ENCODE results near the gene RAX2. TPM values are rescaled to one million over a fixed set of nuclear protein-coding genes. Genes with fewer than 3 reads are reported as not detected.
"Not testable (repeated sequence)": the region's sequence is repeated elsewhere in the genome, so short reads cannot be mapped to it uniquely, and the experiment has no call there.

Gene RAX2
- polyA plus RNA-seq, 1 donor: not detected

DNA sequence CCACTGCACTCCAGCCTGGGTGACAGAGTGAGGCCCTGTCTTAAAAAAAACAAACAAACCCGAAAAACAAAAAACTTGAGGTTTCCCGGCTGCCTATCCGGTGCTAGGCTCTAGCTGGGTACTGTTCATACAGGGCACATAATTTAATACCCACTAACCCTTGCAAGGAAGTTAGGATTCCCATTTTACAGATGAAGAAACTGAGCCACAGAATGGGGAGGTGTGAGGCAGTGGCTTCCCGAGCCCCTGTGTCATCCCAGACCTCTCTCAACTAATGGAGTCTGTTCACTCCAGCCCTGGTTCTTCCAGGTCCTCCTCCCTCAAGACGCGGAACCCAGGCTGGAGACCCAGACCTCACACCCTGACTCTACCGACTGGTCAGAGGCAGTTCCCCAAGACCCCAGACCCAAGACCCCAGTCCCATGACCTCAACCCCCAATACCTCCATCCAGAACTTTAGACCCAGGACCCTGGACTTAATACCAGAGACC is 11.1 kb downstream of the RAX2 start:
- DNase-seq (ENCODE audit: low read depth): no peak

DNA sequence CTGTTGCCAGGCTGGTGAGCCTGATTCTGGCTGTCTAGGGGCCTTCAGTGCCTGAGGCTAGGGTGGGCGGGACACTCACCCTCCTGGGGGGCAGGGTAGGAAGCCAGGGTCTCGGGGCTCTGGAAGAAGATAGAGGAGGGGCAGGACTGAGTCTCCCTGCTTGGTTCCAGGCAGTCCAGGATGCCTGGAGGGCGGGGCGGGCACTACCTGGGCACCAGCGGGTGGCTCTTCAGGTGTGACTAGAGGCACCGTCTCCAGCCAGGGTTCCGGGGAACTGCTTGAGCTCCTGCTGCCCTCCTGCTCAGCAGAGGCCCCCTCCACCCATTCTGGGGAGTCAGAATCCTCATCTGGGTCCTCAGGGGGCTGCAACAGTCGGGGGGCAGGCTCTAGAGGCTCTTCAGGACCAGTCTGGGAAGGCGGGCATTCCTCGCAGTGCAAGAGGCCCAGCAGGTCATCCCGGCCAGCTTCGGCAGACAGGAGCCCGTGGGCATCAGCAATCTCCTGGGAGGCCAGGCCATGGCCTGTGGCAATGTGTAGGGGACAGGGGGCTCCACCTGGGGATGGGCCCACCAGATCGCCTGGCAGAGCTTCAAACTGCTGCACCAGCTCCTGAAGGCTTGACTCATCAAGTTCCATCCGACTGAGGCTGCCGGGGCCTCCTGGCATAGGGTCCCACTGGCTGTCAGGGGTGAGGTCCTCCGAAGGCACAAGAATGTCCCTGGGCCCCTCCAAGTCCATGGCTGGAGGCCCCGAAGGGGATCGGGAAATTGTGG is 12.4 kb downstream of the RAX2 start:
- DNase-seq (ENCODE audit: low read depth): no peak

DNA sequence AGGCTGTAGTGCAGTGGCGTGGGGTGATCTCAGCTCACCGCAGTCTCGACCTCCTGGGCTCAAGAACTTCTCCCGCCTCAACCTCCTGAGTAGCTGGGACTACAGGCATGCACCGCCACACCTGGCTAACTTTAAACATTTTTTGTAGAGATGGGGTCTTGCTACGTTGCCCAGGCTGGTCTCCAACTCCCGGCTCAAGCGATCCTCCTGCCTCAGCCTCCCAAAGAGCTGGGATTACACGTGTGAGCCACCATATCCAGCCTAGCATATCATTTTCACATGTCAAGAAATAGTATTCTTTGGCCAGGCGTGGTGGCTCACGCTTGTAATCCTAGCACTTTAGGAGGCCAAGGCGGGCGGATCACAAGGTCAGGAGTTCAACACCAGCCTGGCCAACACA is 13.7 kb downstream of the RAX2 start:
- not testable (repeated sequence) for DNase-seq (ENCODE audit: low read depth)

DNA sequence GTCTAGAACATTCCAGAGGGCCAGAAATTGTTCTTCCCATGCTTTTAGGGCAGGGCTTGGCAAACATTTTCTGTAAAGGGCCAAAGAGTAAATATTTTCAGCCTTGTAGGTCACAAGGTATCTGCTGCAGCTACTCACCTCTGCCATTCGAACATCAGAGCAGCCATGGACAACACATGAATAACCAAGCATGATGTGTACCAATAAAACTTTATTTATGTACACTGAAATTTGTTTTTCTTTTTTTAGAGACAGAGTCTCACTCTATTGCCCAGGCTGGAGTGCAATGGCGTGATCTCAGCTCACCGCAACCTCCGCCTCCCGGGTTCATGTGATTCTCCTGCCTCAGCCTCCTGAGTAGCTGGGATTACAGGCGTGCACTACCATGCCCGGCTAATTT is 14.3 kb downstream of the RAX2 start:
- not testable (repeated sequence) for DNase-seq (ENCODE audit: low read depth)

GRCh38 chr19:3753631-3754410 is 18.2 kb downstream of the RAX2 start:
- DNase-seq (ENCODE audit: low read depth): no peak

DNA sequence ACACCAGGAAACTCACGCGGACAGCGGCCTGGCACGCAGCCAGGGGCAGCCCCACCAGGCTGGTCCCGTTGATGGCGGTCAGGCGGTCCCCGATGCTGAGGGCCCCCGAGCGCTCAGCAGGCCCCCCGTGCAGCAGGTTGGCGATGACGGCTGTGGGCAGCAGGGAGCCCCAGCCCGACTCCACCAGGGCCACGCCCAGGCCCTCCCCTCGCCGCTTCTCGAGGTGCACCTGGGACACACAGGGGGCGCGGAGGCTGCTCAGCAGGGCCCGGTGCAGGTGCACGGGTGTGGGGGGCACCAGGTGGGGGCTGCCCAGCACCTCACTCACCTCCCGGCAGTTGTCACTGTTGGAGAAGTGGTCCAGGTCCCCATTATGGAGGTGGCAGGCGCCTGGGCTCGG is 19.5 kb downstream of the RAX2 start:
- DNase-seq (ENCODE audit: low read depth): no peak

DNA sequence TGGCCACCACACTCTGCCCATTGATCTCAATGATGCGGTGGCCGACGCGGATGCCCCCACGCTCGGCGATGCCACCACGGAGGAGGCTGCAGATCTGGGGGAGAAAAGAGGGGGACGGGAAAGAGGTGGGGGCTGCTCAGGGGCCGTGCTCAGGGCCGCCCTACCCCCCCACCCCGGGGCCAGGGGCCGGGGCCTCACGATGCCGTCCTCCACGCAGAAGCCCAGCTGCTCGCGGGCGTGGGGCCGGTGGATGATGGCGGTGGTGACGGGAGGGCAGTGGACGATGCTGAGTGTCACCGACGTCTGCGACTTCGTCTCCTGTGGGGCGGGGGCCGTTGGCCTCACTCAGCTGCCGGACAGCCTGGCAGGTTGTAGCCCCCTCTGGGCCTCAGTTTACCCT is 20.8 kb downstream of the RAX2 start:
- DNase-seq (ENCODE audit: low read depth): no peak

DNA sequence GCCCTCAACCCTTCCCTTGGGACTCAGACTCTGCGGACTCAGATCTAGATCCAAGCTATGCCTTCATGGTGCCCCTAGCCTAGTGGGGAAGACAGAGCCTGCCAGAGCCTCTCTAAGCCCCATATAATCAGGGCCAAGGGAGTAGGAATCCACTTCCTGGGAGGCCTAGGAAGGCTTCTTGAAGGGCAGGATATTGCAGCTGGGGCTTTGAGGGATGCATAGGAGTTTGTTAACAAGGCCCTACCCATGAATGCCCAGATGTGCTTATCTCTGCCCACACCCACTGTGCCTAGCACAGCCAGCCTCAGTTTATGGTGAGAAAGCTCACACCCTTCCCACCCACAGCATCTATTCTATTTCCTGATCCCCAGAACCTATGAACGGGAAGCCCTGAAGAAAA is 21.8 kb downstream of the RAX2 start:
- no peak for DNase-seq (ENCODE audit: low read depth)

GRCh38 chr19:3748965-3749364 is 23.1 kb downstream of the RAX2 start:
- no peak for DNase-seq (ENCODE audit: low read depth)

DNA sequence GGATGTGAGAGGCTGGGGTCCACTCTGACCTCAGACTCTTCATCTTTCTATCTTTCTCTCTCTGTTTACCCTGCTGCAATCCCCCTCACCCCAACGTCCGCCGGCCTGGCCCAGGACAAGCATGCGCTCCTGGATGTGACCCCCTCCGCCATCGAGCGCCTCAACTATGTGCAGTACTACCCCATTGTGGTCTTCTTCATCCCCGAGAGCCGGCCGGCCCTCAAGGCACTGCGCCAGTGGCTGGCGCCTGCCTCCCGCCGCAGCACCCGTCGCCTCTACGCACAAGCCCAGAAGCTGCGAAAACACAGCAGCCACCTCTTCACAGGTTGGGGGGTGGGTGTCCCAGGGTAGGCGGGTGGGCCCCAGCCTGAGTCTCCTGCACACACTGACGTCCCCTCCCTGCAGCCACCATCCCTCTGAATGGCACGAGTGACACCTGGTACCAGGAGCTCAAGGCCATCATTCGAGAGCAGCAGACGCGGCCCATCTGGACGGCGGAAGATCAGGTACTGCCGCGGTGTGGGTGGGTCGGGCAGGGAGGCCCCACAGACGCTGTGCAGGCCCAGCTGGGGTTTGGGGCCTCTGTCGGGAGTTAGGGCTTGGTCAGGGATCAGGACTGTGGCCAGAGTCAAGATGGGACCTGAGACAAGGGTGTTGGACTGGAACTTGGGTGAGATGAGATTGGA is 25.5 kb downstream of the RAX2 start:
- no peak for DNase-seq (ENCODE audit: low read depth)

GRCh38 chr19:3745363-3746045 is 26.5 kb downstream of the RAX2 start:
- DNase-seq (ENCODE audit: low read depth): no peak

GRCh38 chr19:3743486-3743885 is 28.5 kb downstream of the RAX2 start:
- no peak for DNase-seq (ENCODE audit: low read depth)

DNA sequence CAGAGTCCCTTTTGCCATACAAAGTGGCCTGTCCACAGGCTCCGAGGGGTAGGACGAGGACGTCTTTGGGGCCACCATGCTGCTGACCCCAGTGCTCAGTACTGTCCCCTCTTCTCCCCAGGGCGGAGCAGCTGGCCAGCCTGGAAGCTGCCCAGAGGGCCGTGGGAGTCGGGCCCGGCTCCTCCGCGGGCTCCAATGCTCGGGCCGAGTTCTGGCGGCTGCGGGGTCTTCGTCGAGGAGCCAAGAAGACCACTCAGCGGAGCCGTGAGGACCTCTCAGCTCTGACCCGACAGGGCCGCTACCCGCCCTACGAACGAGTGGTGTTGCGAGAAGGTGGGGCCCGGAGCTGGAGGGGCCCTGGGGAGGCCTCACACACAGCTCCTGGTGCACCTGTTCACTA is 31.6 kb downstream of the RAX2 start:
- DNase-seq (ENCODE audit: low read depth): no peak

DNA sequence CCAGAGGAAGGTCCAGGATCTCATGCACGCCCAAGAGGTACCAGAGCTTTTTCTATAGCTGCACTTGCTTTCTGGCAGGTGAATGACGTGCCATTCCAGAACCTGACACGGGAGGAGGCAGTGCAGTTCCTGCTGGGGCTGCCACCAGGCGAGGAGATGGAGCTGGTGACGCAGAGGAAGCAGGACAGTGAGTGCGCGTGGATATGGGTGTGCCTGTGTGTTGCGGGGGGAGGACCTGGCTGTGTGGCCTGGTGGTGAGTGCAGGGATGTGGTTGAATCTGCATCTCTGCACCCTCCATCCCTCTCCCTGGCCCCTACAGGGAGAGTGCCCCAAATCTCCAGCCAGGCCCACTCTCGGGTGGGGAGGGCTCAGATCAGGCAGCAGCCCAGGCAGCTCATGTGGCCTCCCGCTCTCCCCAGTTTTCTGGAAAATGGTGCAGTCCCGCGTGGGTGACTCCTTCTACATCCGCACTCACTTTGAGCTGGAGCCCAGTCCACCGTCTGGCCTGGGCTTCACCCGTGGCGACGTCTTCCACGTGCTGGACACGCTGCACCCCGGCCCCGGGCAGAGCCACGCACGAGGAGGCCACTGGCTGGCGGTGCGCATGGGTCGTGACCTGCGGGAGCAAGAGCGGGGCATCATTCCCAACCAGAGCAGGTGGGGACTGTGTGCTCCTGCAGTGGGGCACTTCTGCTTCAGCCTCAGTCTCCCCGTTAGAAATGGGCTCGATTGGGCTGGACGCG is 33.4 kb downstream of the RAX2 start:
- DNase-seq (ENCODE audit: low read depth): no peak

DNA sequence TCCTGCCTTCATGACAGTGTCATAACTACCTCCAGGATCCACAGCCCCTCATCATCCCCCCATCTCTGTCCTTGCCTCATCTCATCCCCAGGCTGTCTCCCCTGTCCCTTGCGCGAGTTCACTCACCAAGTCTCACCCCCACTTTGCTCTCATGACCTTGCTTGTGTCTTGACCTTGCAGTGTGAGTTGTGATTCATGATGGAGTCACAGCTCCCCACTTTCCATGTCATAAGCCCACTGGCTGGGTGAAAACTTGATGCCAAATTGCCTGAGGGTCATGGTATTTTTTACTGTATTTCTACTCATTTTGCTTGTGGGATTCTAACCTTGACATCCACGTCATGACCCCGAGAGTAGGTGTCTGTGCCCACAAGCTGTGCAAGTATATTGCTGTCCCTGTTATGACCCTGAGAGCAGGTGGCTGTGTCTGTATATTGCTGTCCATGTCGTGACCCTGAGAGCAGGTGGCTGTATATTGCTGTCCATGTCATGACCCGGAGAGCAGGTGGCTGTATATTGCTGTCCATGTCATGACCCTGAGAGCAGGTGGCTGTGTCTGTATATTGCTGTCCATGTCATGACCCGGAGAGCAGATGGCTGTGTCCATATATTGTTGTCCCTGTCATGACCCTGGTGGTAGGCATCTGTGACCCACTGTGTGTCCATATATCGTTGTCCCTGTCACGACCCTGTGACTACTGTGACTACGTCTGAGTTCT is 34.4 kb downstream of the RAX2 start:
- no peak for DNase-seq (ENCODE audit: low read depth)

DNA sequence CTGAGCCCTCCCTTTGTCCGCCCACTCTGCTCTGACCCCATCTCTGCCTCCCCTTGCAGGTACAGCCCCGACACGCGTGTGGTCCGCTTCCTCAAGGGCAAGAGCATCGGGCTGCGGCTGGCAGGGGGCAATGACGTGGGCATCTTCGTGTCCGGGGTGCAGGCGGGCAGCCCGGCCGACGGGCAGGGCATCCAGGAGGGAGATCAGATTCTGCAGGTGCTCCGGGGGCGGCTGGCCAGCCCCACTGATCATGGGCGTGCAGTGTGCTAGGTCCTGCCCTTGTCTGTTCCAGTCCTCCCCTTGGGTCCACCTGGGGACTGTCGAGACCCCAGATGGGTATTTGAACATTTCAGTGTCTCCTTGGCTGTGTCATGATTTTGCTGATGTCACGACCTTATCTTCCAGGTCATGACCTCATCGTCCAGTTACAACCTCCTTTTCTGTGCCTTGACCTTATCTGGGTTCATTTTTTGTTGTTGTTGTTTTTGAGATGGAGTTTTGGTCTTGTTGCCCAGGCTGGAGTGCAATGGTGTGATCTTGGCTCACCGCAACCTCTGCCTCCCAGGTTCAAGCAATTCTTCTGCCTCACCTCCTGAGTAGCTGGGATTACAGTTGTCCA is 35.8 kb downstream of the RAX2 start:
- DNase-seq (ENCODE audit: low read depth): no peak

DNA sequence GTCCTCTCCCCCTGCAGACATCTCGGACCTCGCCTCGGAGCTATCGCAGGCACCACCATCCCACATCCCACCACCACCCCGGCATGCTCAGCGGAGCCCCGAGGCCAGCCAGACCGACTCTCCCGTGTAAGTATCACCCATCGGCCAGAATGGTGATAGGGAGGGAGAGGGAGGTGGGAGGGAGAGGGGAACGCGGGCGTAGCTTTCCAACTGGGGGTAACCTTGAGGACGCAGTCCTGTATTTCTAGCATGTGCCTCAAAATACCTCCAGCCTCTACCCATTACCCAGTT is 37.8 kb downstream of the RAX2 start:
- no peak for DNase-seq (ENCODE audit: low read depth)

GRCh38 chr19:3733549-3734309 is 38.3 kb downstream of the RAX2 start:
- DNase-seq (ENCODE audit: low read depth): no peak

- DNase-seq (ENCODE audit: low read depth): no peak
These were observed 39.9 kb downstream of the RAX2 start for GRCh38 chr19:3732108-3732507.
